HepG2 (cell line): ENCODE results near the gene G0S2. TPM values are rescaled to one million over a fixed set of nuclear protein-coding genes. Genes with fewer than 3 reads are reported as not detected.
A peak's percentile ranks its signal among the peaks of the same experiment; 100 is the strongest.

Source experiments
- ATAC-seq: fragments of 200-7000 bp; cut with Tn5 transposase; 3 replicates; pipeline ENCODE4 v1.9.1; 2020; ENCODE audit warnings: mild to moderate bottlenecking, moderate library complexity
- BruUV-seq: library from RNA; stranded (reverse); fragments of 400-500 nt; replicated peaks from 2 replicates; lab custom pipeline; 2021; lab: Mats Ljungman, UMichigan
- CTCF ChIA-PET: fragments of 300-600 bp; formaldehyde crosslinking; extraction: SDS; loops from one replicate; lab custom pipeline; 2021; ENCODE audit warnings: low total read pairs, inconsistent platforms, low intra/inter-chr PET ratio; lab: Yijun Ruan, JAX
- POLR2A ChIA-PET: fragments of 350-600 bp; sonication (Branson Sonifier 250); formaldehyde crosslinking; loops from one replicate; lab custom pipeline; 2020; ENCODE audit warnings: antibody characterized with exemption, inconsistent platforms; lab: Yijun Ruan, JAX
- DNase-seq: peaks from one replicate; pipeline ENCODE4 v3.0.0-alpha.2; 2015; ENCODE audit warnings: low spot score
- FAIRE-seq: peaks from 3 replicates; lab custom pipeline; 2011; peaks lifted over from hg19 to GRCh38; lab: Jason Lieb, UNC
- H2AFZ ChIP-seq: one replicate; pipeline ENCODE4 v1.6.1; 2011; ENCODE audit warnings: low read length, inconsistent platforms
- H3K27ac ChIP-seq: fragments of 300-600 bp; 3 replicates; pipeline ENCODE4 v1.8.0; 2011; ENCODE audit warnings: mixed run types, mild to moderate bottlenecking, mixed read lengths, low read length, inconsistent platforms; ENCODE audit not compliant: insufficient read depth; ENCODE audit errors: extremely low read length
- H3K27me3 ChIP-seq, 2 experiments: fragments of 200-600 bp in 1 of 2; 2 replicates in 1 of 2; 3 replicates in 1 of 2; pipeline versions ENCODE4 v1.6.0 to v1.8.0; 2011; ENCODE audit warnings: low read length in 2 of 2, mild to moderate bottlenecking in 2 of 2, moderate library complexity in 2 of 2, inconsistent platforms in 1 of 2; ENCODE audit not compliant: insufficient read depth in 2 of 2, control insufficient read depth in 1 of 2
- H3K36me3 ChIP-seq, 2 experiments: fragments of 200-600 bp in 1 of 2; replicated peaks in 1 of 2; 2 replicates in 1 of 2; 3 replicates in 1 of 2; pipeline versions ENCODE4 v1.5.1 to v1.8.0; 2011; ENCODE audit warnings: low read length in 2 of 2, inconsistent platforms in 1 of 2; ENCODE audit not compliant: insufficient read depth in 2 of 2, control insufficient read depth in 1 of 2
- H3K4me1 ChIP-seq: 2 replicates; pipeline ENCODE4 v1.5.1; 2012; ENCODE audit warnings: low read length, inconsistent platforms; ENCODE audit not compliant: insufficient read depth
- H3K4me2 ChIP-seq: 2 replicates; pipeline ENCODE4 v1.6.0; 2011; ENCODE audit warnings: low read depth, low read length, inconsistent platforms
- H3K4me3 ChIP-seq, 3 experiments: fragments of 200-600 bp in 1 of 3; sonication (generic), shearing (Covaris generic) in 1 of 3; replicated peaks in 1 of 3; 2 replicates each; pipeline ENCODE4 v1.5.1; 2011 to 2016; ENCODE audit warnings: low read length in 3 of 3, inconsistent platforms in 2 of 3, low read depth in 2 of 3, mild to moderate bottlenecking in 2 of 3, control low read depth in 1 of 3, mixed read lengths in 1 of 3; ENCODE audit not compliant: insufficient read depth in 1 of 3
- H3K79me2 ChIP-seq: one replicate; pipeline ENCODE4 v1.6.1; 2011; ENCODE audit warnings: low read length, inconsistent platforms; ENCODE audit not compliant: insufficient read depth
- H3K9ac ChIP-seq: 2 replicates; pipeline ENCODE4 v1.6.0; 2011; ENCODE audit warnings: mild to moderate bottlenecking, low read depth, low read length, inconsistent platforms; ENCODE audit not compliant: insufficient read depth
- H3K9me3 ChIP-seq: 2 replicates; pipeline ENCODE4 v1.5.1; 2012; ENCODE audit warnings: mild to moderate bottlenecking, low read length
- H4K20me1 ChIP-seq: 2 replicates; pipeline ENCODE4 v1.6.0; 2011; ENCODE audit warnings: inconsistent platforms, mild to moderate bottlenecking, low read length, moderate library complexity; ENCODE audit not compliant: insufficient read depth
- FOSL2 ChIP-seq: sonication (generic); formaldehyde crosslinking; IDR thresholded peaks from 2 replicates; pipeline ENCODE4 v1.4.0; 2020; ENCODE audit warnings: missing genetic modification reagents
- RFXAP ChIP-seq: sonication (generic); formaldehyde crosslinking; IDR thresholded peaks from 2 replicates; pipeline ENCODE4 v1.4.0; 2020; ENCODE audit warnings: missing genetic modification reagents, borderline replicate concordance
- ZKSCAN5 ChIP-seq: sonication (generic); formaldehyde crosslinking; IDR thresholded peaks from 2 replicates; pipeline ENCODE4 v1.5.1; 2020; ENCODE audit warnings: mild to moderate bottlenecking, missing genetic modification reagents
- ZMYM4 ChIP-seq: sonication (generic); formaldehyde crosslinking; IDR thresholded peaks from 2 replicates; pipeline ENCODE4 v1.8.1; 2023; ENCODE audit warnings: mild to moderate bottlenecking, missing genetic modification reagents
- ZNF235 ChIP-seq: sonication (generic); formaldehyde crosslinking; IDR thresholded peaks from 2 replicates; pipeline ENCODE4 v1.8.1; 2023; ENCODE audit warnings: mild to moderate bottlenecking, missing genetic modification reagents, borderline replicate concordance
- ZNF383 ChIP-seq: sonication (generic); formaldehyde crosslinking; IDR thresholded peaks from 2 replicates; pipeline ENCODE4 v1.4.0; 2020; ENCODE audit warnings: missing genetic modification reagents, mild to moderate bottlenecking, borderline replicate concordance
- WGBS: methylation state at CpG from one replicate; pipeline ENCODE4 v1.1.6; 2017; ENCODE audit warnings: low lambda C conversion rate; 5-methylcytosine and 5-hydroxymethylcytosine counted together
- in situ Hi-C: cut with HindIII; loops from 2 replicates; pipeline ENCODE4 v1.10.0; 2017; ENCODE audit warnings: low pct_unique_long_range_greater_than_20kb; ENCODE audit not compliant: extremely low pct_ligation_motif_present
- intact Hi-C: fragments of 100-400 bp; cut with micrococcal nuclease; formaldehyde crosslinking; loops from one replicate; pipeline ENCODE4 v1.10.0; 2022; ENCODE audit not compliant: unreplicated experiment
- polyA plus RNA-seq, 8 experiments: library from polyadenylated mRNA; depleted of rRNA in 3 of 8; stranded (reverse) in 7 of 8; unstranded in 1 of 8; fragments of >200 nt; fragmentation: Illumina TruSeq in 4 of 8; extraction: Trizol in 4 of 8; gene quantifications; 2 replicates each; pipeline versions ENCODE4 v1.2.1 to v1.2.3, GENCODE V29; 2011 to 2016; ENCODE audit warnings: low read depth in 4 of 8, missing spikeins in 1 of 8, mixed read lengths in 1 of 8; ENCODE audit not compliant: insufficient read depth in 1 of 8
- total RNA-seq, 5 experiments: library from RNA; depleted of rRNA; stranded (reverse); fragments of >200 nt; fragmentation: Illumina TruSeq; extraction: Trizol; gene quantifications; 2 replicates each; pipeline ENCODE4 v1.2.3, GENCODE V29; 2016; ENCODE audit warnings: low read depth in 1 of 5
- TF ChIP-seq, protein P1 (sequence below): sonication (generic); formaldehyde crosslinking; IDR thresholded peaks from 2 replicates; pipeline ENCODE4 v1.4.0; 2020; ENCODE audit warnings: low read depth, mild to moderate bottlenecking, missing genetic modification reagents

Gene G0S2
- total and polyA plus RNA-seq, 2 of the 13 experiments (the other 11 are each of a cell fraction or from before 2014, with no cell fraction given) = not detected

- H3K9ac ChIP-seq = no peak overlapping the region
- FAIRE-seq (no peak), DNase-seq (no peak), ATAC-seq (no peak)
- no peaks in the 10 kb centered on the region for H3K79me2 ChIP-seq
- H4K20me1 ChIP-seq = no peaks in the 10 kb centered on the region
- CTCF ChIA-PET = no interaction called here
- no peak overlapping the region for H3K4me2 ChIP-seq
- WGBS = 21% methylated on average over 2 of the region's 5 CpGs
- BruUV-seq = no TSS peak
- H3K4me1 ChIP-seq = peaks cover 32% of the 10 kb centered on the region
- H3K27me3 ChIP-seq = peaks cover 2 to 6% of the 10 kb centered on the region in 2 experiments; a peak in 1 of 5 replicates
- POLR2A ChIA-PET = no interaction called here
- no peak overlapping the region for H3K27ac ChIP-seq
- intact Hi-C loops = no loop called here
- in situ Hi-C loops = no loop called here
- no peaks in the 10 kb centered on the region for H3K36me3 ChIP-seq
- no peaks in the 10 kb centered on the region for H3K9me3 ChIP-seq
- no peak overlapping the region for H2AFZ ChIP-seq
- peak; percentile 74 for TF ChIP-seq FOSL2 (CRISPR knock-in tag)
- TF ChIP-seq RFXAP = no peak
- TF ChIP-seq ZKSCAN5 (CRISPR knock-in tag) = no peak
- TF ChIP-seq ZMYM4 = no peak
- TF ChIP-seq, protein P1, sequence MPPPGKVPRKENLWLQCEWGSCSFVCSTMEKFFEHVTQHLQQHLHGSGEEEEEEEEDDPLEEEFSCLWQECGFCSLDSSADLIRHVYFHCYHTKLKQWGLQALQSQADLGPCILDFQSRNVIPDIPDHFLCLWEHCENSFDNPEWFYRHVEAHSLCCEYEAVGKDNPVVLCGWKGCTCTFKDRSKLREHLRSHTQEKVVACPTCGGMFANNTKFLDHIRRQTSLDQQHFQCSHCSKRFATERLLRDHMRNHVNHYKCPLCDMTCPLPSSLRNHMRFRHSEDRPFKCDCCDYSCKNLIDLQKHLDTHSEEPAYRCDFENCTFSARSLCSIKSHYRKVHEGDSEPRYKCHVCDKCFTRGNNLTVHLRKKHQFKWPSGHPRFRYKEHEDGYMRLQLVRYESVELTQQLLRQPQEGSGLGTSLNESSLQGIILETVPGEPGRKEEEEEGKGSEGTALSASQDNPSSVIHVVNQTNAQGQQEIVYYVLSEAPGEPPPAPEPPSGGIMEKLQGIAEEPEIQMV (CRISPR knock-in tag) = no peak
- TF ChIP-seq ZNF383 (CRISPR knock-in tag) = no peak
- no peak for TF ChIP-seq ZNF235 (CRISPR knock-in tag)
- TF ChIP-seq, all 625 proteins: peak for 1
- H3K4me3 ChIP-seq = no peak overlapping the region
Measured at GRCh38 chr1:209651138-209651587, 24.0 kb upstream of the G0S2 start.
